B cell (primary cell): ENCODE results near the gene EPHB6. TPM values are rescaled to one million over a fixed set of nuclear protein-coding genes. Genes with fewer than 3 reads are reported as not detected.

Experiments
- ATAC-seq: fragments of 200-7000 bp; cut with Tn5 transposase; one replicate; pipeline ENCODE4 v1.10.0; 2021; ENCODE audit warnings: low read depth, mild to moderate bottlenecking, moderate number of reproducible peaks, moderate library complexity
- CTCF ChIA-PET: fragments of 350-600 bp; sonication (Branson Sonifier 250); formaldehyde crosslinking; loops from one replicate; lab custom pipeline; 2021; ENCODE audit warnings: antibody characterized with exemption, inconsistent platforms; lab: Charles Lee
- POLR2A ChIA-PET: fragments of 350-600 bp; sonication (Branson Sonifier 250); formaldehyde crosslinking; loops from one replicate; lab custom pipeline; 2021; ENCODE audit warnings: antibody characterized with exemption; lab: Charles Lee
- DNase-seq: peaks from one replicate; pipeline ENCODE4 v3.0.0; 2013
- H2AFZ ChIP-seq: 2 replicates; pipeline ENCODE4 v1.6.1; 2012; ENCODE audit warnings: mild to moderate bottlenecking, low read depth, low read length; ENCODE audit not compliant: insufficient read depth, poor library complexity, severe bottlenecking
- H3K27ac ChIP-seq, 2 donors: 1 replicate in 1 of 2; 2 replicates in 1 of 2; pipeline ENCODE4 v1.5.1; 2012 to 2013; ENCODE audit warnings: low read length in 2 of 2, mild to moderate bottlenecking in 2 of 2, moderate library complexity in 1 of 2
- H3K27me3 ChIP-seq, 4 experiments: fragments of 200-600 bp in 1 of 4; sonication (generic) in 1 of 4; replicated peaks in 1 of 4; 1 replicate in 2 of 4; 2 replicates in 2 of 4; pipeline versions ENCODE4 v1.6.1 to v1.7.0; 2013 to 2016; ENCODE audit warnings: low read length in 3 of 4, mild to moderate bottlenecking in 2 of 4, mixed read lengths in 1 of 4, moderate library complexity in 1 of 4; ENCODE audit not compliant: insufficient read depth in 4 of 4, control insufficient read depth in 3 of 4; ENCODE audit errors: control extremely low read depth in 1 of 4
- H3K36me3 ChIP-seq, 2 experiments: replicated peaks in 1 of 2; 1 replicate in 1 of 2; 2 replicates in 1 of 2; pipeline versions ENCODE4 v1.6.1 to v1.7.1; 2013; ENCODE audit warnings: low read length in 1 of 2; ENCODE audit not compliant: insufficient read depth in 2 of 2, control insufficient read depth in 1 of 2; ENCODE audit errors: control extremely low read depth in 1 of 2, extremely low read depth in 1 of 2
- H3K4me1 ChIP-seq, 2 donors: fragments of 200-600 bp in 1 of 2; sonication (generic) in 1 of 2; 1 replicate in 1 of 2; 2 replicates in 1 of 2; pipeline versions ENCODE4 v1.5.1 to v1.6.1; 2013 to 2017; ENCODE audit warnings: low read length in 2 of 2; ENCODE audit not compliant: control insufficient read depth in 2 of 2, insufficient read depth in 2 of 2
- H3K4me2 ChIP-seq: replicated peaks from 2 replicates; pipeline ENCODE3; 2012; ENCODE audit warnings: mild to moderate bottlenecking, low read depth, low read length; ENCODE audit not compliant: poor library complexity, severe bottlenecking
- H3K4me3 ChIP-seq, 5 experiments: fragments of 200-600 bp in 1 of 5; sonication (generic) in 1 of 5; 1 replicate in 3 of 5; 2 replicates in 2 of 5; pipeline versions ENCODE4 v1.5.1 to v1.7.0; 2011 to 2016; ENCODE audit warnings: low read length in 4 of 5, mild to moderate bottlenecking in 4 of 5, low read depth in 2 of 5, control low read depth in 1 of 5, moderate library complexity in 1 of 5; ENCODE audit not compliant: insufficient read depth in 1 of 5; ENCODE audit errors: control extremely low read depth in 1 of 5, extremely low read depth in 1 of 5
- H3K79me2 ChIP-seq: fragments of 200-600 bp; sonication (generic); one replicate; pipeline ENCODE4 v1.6.0; 2016; ENCODE audit warnings: low read length; ENCODE audit not compliant: control insufficient read depth, insufficient read depth
- H3K9ac ChIP-seq: fragments of 200-600 bp; sonication (generic); 2 replicates; pipeline ENCODE4 v1.6.1; 2017; ENCODE audit warnings: mild to moderate bottlenecking, low read length, moderate library complexity
- H3K9me3 ChIP-seq, 3 donors: one replicate each; pipeline versions ENCODE4 v1.6.1 to v1.7.1; 2013; ENCODE audit warnings: low read length in 2 of 3; ENCODE audit not compliant: control insufficient read depth in 2 of 3, insufficient read depth in 1 of 3; ENCODE audit errors: control extremely low read depth in 1 of 3
- H4K20me1 ChIP-seq: 2 replicates; pipeline ENCODE4 v1.6.0; 2012; ENCODE audit warnings: mild to moderate bottlenecking, low read length; ENCODE audit not compliant: insufficient read depth, control insufficient read depth, poor library complexity, severe bottlenecking
- H3K27ac Mint-ChIP-seq: one replicate; pipeline ENCODE4 v1.8.0; 2021; ENCODE audit warnings: mixed read lengths
- H3K27me3 Mint-ChIP-seq: one replicate; pipeline ENCODE4 v1.8.0; 2021; ENCODE audit warnings: mixed read lengths
- H3K4me1 Mint-ChIP-seq: one replicate; pipeline ENCODE4 v1.8.0; 2021; ENCODE audit warnings: mixed read lengths
- H3K4me3 Mint-ChIP-seq: one replicate; pipeline ENCODE4 v1.8.0; 2021; ENCODE audit warnings: mixed read lengths
- H3K9me3 Mint-ChIP-seq: one replicate; pipeline ENCODE4 v1.8.0; 2022; ENCODE audit warnings: mixed read lengths; ENCODE audit not compliant: insufficient read depth
- EZH2 ChIP-seq: IDR thresholded peaks from 2 replicates; pipeline ENCODE4 v1.6.1; 2012; ENCODE audit warnings: borderline replicate concordance, low read depth, mild to moderate bottlenecking, moderate library complexity, low read length; ENCODE audit not compliant: insufficient read depth, poor library complexity, severe bottlenecking
- WGBS: methylation state at CpG from one replicate; pipeline ENCODE4 v1.1.5; 2013; ENCODE audit warnings: missing lambda C conversion rate; ENCODE audit not compliant: insufficient coverage; 5-methylcytosine and 5-hydroxymethylcytosine counted together
- intact Hi-C: fragments of 100-400 bp; cut with micrococcal nuclease; formaldehyde crosslinking; loops from one replicate; pipeline ENCODE4 v1.10.0; 2022
- polyA plus RNA-seq: library from polyadenylated mRNA; depleted of rRNA; stranded (reverse); fragments of >200 nt; gene quantifications from 2 replicates; pipeline ENCODE4 v1.2.3, GENCODE V29; 2012
- total RNA-seq, 2 donors: library from RNA; stranded (reverse); fragments of 120-200 nt in 1 of 2; gene quantifications; 1 replicate in 1 of 2; 2 replicates in 1 of 2; pipeline versions ENCODE4 v1.2.3 to v1.2.4, GENCODE V29; 2013 to 2022
- TF ChIP-seq, protein P1 (sequence below): fragments of 200-600 bp; IDR thresholded peaks from one replicate; pipeline ENCODE4 v1.8.0; 2022; ENCODE audit warnings: antibody characterized with exemption, mild to moderate bottlenecking

Gene EPHB6
- total and polyA plus RNA-seq, 2 donors (not counting 1 experiment from before 2014, with no cell fraction given), result 65.3 to 69.6 TPM

DNA sequence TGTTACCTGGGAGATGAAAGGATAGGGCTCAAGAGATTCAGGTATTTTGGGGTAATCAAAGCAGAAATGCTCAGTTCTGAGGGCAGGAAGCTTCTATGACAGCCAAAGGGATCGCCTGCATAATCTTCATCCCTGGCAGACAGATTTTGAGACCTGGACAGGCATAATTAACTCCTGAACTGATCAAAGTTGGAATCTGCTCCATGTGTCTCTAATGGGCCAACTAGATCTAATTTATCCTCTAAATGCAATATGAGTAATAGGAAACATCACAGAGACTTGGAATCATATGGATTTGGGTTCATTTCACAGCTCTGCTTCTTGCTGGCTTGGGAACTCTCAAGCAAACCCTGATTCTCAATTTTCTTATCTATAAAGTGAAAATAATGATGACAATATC is 41.2 kb upstream of the EPHB6 start:
- H3K4me1 Mint-ChIP-seq, result peaks cover 57% of the 10 kb centered on the region
- H2AFZ ChIP-seq, result no peak overlapping the region
- H3K9me3 ChIP-seq, result no peaks in the 10 kb centered on the region
- H3K27ac Mint-ChIP-seq, result no peak overlapping the region
- CTCF ChIA-PET, result interaction anchor here (0.6 to 19.1 kb wide), 18 partner anchors 12 to 190 kb away, joined by 3 to 1138 read pairs (median 18); partner anchors contain the start of genes EPHB6 and PRSS2
- intact Hi-C loops, result loop anchor here (2.0 kb wide), 1 partner anchor 21 kb away; no protein-coding TSS in a partner anchor
- H3K4me2 ChIP-seq, result peak overlapping the region; percentile 80
- H3K36me3 ChIP-seq, result no peaks in the 10 kb centered on the region
- H3K27me3 Mint-ChIP-seq, result no peaks in the 10 kb centered on the region
- POLR2A ChIA-PET, result interaction anchor here (7.0 to 14.1 kb wide), 2 partner anchors 23 to 41 kb away, joined by 56 to 961 read pairs; partner anchors contain the start of gene EPHB6
- WGBS, result 88% methylated on average over 1 of the region's 1 CpG
- H3K9me3 Mint-ChIP-seq, result no peaks in the 10 kb centered on the region
- peak overlapping the region; percentile 85 for H3K4me3 Mint-ChIP-seq
- no peaks in the 10 kb centered on the region for H3K79me2 ChIP-seq
- H3K9ac ChIP-seq, result peak overlapping the region; percentile 62
- no peak overlapping the region for H3K27ac ChIP-seq
- H4K20me1 ChIP-seq, result no peaks in the 10 kb centered on the region
- peaks cover 57 to 59% of the 10 kb centered on the region in 2 donors for H3K4me1 ChIP-seq
- ATAC-seq, result no peak
- DNase-seq, result no peak
- H3K27me3 ChIP-seq, result no peaks in the 10 kb centered on the region
- peak overlapping the region in 3 of 5 experiments; percentile 44 to 55 (median 51) for H3K4me3 ChIP-seq
- TF ChIP-seq EZH2, result no peak
- TF ChIP-seq, protein P1, sequence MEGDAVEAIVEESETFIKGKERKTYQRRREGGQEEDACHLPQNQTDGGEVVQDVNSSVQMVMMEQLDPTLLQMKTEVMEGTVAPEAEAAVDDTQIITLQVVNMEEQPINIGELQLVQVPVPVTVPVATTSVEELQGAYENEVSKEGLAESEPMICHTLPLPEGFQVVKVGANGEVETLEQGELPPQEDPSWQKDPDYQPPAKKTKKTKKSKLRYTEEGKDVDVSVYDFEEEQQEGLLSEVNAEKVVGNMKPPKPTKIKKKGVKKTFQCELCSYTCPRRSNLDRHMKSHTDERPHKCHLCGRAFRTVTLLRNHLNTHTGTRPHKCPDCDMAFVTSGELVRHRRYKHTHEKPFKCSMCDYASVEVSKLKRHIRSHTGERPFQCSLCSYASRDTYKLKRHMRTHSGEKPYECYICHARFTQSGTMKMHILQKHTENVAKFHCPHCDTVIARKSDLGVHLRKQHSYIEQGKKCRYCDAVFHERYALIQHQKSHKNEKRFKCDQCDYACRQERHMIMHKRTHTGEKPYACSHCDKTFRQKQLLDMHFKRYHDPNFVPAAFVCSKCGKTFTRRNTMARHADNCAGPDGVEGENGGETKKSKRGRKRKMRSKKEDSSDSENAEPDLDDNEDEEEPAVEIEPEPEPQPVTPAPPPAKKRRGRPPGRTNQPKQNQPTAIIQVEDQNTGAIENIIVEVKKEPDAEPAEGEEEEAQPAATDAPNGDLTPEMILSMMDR, result no peak

DNA sequence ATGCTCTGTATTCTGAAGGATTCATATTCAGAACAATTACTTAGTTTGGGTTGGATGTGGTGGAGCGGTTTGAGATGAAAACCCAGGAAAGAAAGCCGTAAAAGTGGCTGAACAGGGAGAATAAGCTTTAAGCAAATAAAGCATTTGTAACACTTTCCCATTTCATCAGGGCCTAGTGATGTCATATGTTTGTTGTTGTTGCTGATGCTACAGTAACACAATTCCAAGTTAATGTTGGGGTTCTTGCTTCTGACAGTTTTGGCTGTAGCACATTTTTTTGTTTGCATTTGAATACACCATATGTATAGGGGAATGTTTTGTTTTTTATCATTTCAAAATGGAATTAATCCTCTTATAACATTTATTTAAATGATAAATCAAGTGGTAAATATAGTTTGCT is 40.4 kb upstream of the EPHB6 start:
- peak overlapping the region; percentile 12 for H3K27ac Mint-ChIP-seq
- peaks cover 50 to 53% of the 10 kb centered on the region in 2 donors for H3K4me1 ChIP-seq
- no peak for ATAC-seq

More for the DNA sequence above, 40.4 kb upstream of the EPHB6 start:
- H4K20me1 ChIP-seq, result no peaks in the 10 kb centered on the region
- no peak overlapping the region for H3K4me3 ChIP-seq
- Mint-ChIP-seq H3K4me1 (peaks cover 50% of the 10 kb centered on the region), H3K27me3 (no peaks in the 10 kb centered on the region), H3K9me3 (no peaks in the 10 kb centered on the region), H3K4me3 (peak overlapping the region; percentile 3)
- no peak overlapping the region for H3K27ac ChIP-seq
- WGBS, result no CpG with 5 or more reads among the region's 2 CpGs
- no peaks in the 10 kb centered on the region for H3K27me3 ChIP-seq
- peak overlapping the region; percentile 80 for H3K4me2 ChIP-seq
- TF ChIP-seq, protein P1, result no peak
- no peak for TF ChIP-seq EZH2
- H3K9me3 ChIP-seq, result no peaks in the 10 kb centered on the region
- intact Hi-C loops, result no loop called here
- H2AFZ ChIP-seq, result no peak overlapping the region
- DNase-seq, result no peak
- no peaks in the 10 kb centered on the region for H3K79me2 ChIP-seq
- no peaks in the 10 kb centered on the region for H3K36me3 ChIP-seq
- ChIA-PET CTCF (interaction anchor here (0.6 to 19.1 kb wide), 13 partner anchors 18 to 189 kb away, joined by 3 to 1138 read pairs (median 33); partner anchors contain the start of genes EPHB6 and PRSS2), POLR2A (interaction anchor here (7.0 to 14.1 kb wide), 2 partner anchors 23 to 40 kb away, joined by 56 to 961 read pairs; partner anchors contain the start of gene EPHB6)
- no peak overlapping the region for H3K9ac ChIP-seq
